ENCODE results near the gene GPR17. TPM values are rescaled to one million over a fixed set of nuclear protein-coding genes. Genes with fewer than 3 reads are reported as not detected.

GPR17 gene
- total RNA-seq, 1 experiment from 2014 or later, result not detected

DNA sequence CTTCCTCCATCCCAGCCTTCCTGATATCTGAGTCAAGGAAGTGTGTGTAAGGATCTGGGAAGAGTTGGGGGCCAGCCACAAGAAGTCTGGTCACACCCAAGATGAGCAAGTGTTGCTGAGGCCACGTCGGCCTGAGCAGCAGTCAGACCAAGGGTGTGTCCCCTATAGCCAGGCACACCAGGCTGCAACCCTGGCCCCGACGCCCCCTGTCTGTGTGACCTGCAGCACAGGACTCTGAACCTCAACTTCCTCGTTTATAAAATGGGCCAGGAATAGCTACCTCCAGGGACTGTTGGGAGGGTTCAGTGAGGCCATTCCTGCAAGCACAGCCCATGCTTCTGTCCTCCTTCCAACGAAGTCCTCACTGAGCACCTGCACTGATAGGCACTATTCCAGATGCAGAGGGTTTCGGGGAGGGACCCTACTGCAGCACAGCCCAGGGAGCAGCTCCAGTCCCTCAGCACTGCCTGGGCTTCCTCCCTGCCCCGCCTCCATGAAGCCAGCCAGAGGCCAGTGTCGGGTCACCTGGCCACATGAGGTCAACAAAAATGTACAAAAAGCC is 16.1 kb downstream of the GPR17 start:
- H3K27ac ChIP-seq, result no peak overlapping the region
- no peaks in the 10 kb centered on the region for H3K9me3 ChIP-seq (replicated peaks)
- H3K36me3 ChIP-seq, result peaks cover 3% of the 10 kb centered on the region; the same call in 1 of the 2 replicates
- no peak overlapping the region for H3K4me3 ChIP-seq
- H3K4me1 ChIP-seq (replicated peaks), result no peaks in the 10 kb centered on the region
- no peak for DNase-seq (ENCODE audit: low read depth in 1 of 2, low spot score in 2 of 2)
- no peaks in the 10 kb centered on the region for H3K27me3 ChIP-seq (replicated peaks)

DNA sequence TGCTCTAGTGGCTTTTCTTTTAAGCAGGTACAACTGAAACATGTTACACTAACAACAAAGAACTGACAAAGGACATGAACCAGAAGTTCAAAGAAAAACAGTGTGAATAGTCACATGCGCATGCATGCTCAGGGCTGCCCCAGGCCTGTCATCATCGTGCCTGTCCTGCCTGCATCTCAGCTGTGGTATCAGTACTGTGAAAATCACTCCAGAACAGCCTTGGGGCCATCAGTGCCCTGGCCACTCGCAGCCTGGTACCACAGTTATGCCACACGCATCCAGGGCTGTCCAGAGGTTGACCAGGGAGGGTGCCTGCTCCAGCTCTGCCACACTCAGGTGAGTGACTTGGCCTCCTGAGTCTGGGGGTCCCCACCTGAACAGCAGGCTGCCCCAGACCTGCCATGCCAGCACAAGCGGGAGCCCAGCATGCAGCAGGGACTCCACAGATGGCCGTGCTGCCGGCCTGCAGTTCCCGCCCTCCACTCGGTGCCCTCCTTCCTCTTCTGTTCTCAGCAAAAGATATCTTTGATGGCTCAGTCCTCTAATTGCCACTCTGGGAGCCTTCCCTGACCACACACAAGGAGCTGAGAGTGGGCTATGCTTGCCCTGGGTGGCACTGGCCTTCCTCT is 17.1 kb downstream of the GPR17 start:
- Histone ChIP-seq H3K36me3 (no peaks in the 10 kb centered on the region), H3K9me3 (replicated peaks) (no peaks in the 10 kb centered on the region), H3K27me3 (replicated peaks) (no peaks in the 10 kb centered on the region), H3K4me1 (replicated peaks) (no peaks in the 10 kb centered on the region), H3K4me3 (no peak overlapping the region), H3K27ac (no peak overlapping the region)
- no peak for DNase-seq (ENCODE audit: low read depth in 1 of 2, low spot score in 2 of 2)

DNA sequence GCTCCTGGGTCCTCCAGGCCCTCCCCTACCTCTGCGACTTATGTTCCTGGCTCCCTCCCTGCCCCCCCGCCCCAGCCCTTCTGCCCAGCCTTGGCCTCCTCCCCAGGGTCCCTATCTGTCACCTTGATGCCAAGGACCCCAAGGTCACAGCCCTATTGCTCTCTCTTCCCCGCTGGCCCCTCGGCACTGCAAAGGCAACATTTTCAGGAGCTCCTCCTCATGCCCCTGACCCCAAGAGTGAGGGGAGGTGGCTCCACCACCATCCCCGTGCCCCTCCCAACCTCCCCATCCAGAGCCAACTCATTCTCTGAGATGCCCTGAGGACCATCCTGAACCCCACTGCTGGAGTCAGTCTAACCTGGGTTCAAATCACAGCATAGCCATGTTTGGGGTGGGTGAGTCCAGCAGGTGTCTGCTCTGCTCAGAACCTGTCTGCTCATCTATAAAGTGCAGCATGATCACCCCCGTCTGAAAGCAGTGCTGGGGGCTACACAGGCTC is 17.7 kb downstream of the GPR17 start:
- Histone ChIP-seq H3K9me3 (replicated peaks) (no peaks in the 10 kb centered on the region), H3K27me3 (replicated peaks) (no peaks in the 10 kb centered on the region), H3K4me3 (no peak overlapping the region), H3K36me3 (no peaks in the 10 kb centered on the region), H3K4me1 (replicated peaks) (no peaks in the 10 kb centered on the region), H3K27ac (no peak overlapping the region)
- DNase-seq (ENCODE audit: low read depth in 1 of 2, low spot score in 2 of 2), result no peak

DNA sequence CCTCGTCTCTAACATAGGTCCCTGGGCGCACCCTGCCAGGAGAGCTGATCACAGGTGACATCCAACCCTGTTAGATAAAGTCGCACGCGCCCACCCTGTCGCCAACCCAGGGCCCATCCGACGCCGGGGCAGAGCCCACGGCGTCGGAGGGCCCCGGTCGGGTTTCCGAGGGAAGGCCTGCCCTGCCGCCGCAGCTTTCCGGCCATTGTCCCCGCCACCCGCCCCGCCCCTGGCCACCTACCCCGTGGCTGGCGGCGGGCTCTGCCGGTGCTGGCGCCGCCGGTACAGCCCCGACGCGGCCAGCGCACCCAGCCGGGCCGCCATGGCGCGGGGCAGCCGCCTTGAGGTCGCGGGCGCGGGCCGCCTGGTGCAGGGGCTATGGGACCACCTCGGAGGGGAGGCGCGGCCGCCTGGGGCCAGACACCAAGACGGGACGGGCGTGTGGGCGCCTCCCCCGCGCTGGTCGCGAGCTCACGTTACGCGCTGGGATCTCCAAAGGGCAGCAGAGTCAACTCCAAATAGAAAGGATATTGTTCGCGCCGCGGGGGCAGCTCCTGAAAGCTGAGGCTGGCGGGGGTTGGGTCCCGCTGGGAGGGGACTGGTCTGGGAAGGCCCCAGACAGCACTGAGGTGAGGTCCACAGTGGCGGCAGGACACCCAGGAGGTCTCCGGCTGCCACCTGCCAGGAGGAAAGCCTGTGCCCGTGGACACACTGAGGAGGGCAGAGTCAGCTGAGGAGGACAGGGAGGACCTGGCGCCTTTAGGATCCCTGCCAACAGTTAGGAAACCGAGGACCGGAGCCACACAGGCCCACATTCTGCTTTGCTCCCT is 18.3 kb downstream of the GPR17 start:
- H3K36me3 ChIP-seq, result no peaks in the 10 kb centered on the region; the same call in 1 of the 2 replicates
- no peaks in the 10 kb centered on the region for H3K4me1 ChIP-seq (replicated peaks)
- no peak overlapping the region for H3K27ac ChIP-seq
- no peaks in the 10 kb centered on the region for H3K9me3 ChIP-seq (replicated peaks)
- H3K4me3 ChIP-seq, result no peak overlapping the region
- H3K27me3 ChIP-seq (replicated peaks), result no peaks in the 10 kb centered on the region
- DNase-seq (ENCODE audit: low read depth in 1 of 2, low spot score in 2 of 2), result no peak

DNA sequence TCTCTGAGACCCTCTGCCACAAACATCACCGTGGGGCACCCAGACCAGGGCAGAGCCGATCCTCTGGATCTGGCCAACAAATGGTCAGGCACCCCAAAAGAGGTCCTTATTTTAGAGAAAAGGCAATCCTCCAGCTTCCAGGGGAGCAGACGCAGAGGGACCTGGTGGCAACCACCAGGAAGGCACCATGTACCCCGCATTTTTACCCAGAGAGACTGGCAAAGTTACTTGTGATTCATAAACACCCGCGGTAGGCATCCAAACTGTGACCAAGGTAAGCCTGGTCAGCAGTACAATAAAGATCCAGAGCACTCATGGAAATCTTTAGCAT is 18.9 kb downstream of the GPR17 start:
- no peak for DNase-seq (ENCODE audit: low read depth in 1 of 2, low spot score in 2 of 2)
- Histone ChIP-seq H3K36me3 (peaks cover 1% of the 10 kb centered on the region), H3K27me3 (replicated peaks) (no peaks in the 10 kb centered on the region), H3K27ac (no peak overlapping the region), H3K4me3 (no peak overlapping the region), H3K4me1 (replicated peaks) (no peaks in the 10 kb centered on the region), H3K9me3 (replicated peaks) (no peaks in the 10 kb centered on the region)

DNA sequence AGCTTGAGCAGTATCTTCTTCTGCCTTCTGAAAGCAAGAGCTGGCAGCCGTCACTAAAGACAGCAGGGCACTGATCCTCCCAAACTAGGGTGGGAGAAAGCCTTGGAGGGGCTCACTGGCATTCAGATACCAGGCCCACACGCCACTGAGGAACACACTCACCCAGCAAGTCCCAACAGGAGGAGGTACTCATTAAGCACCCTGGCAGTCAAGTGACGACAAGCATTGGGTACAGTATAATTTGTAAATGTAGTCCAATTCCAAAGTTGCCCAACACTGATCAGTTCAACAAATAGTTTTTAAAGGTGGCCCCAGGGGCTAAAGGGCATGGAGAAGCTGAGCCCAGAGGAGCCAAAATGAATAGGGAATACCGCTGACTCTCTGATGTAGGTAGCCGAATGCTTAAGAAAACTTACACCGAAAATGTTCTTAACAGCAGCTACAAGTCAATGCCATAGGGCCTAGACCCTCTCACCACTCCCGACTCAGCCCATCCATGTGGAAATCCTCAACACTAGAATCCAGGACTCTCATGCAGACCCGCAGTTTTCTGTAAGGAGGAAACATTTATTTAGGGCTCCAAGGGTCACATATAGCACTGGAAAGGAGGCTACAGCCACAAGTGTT is 19.4 kb downstream of the GPR17 start:
- Histone ChIP-seq H3K36me3 (peaks cover 4% of the 10 kb centered on the region), H3K27ac (no peak overlapping the region), H3K4me3 (no peak overlapping the region), H3K9me3 (replicated peaks) (no peaks in the 10 kb centered on the region), H3K27me3 (replicated peaks) (no peaks in the 10 kb centered on the region), H3K4me1 (replicated peaks) (no peaks in the 10 kb centered on the region)
- DNase-seq (ENCODE audit: low read depth in 1 of 2, low spot score in 2 of 2), result no peak

- no peak for DNase-seq (ENCODE audit: low read depth in 1 of 2, low spot score in 2 of 2)
- no peaks in the 10 kb centered on the region for H3K27me3 ChIP-seq (replicated peaks)
These were observed 23.1 kb downstream of the GPR17 start for GRCh38 chr2:127669056-127669455.

DNA sequence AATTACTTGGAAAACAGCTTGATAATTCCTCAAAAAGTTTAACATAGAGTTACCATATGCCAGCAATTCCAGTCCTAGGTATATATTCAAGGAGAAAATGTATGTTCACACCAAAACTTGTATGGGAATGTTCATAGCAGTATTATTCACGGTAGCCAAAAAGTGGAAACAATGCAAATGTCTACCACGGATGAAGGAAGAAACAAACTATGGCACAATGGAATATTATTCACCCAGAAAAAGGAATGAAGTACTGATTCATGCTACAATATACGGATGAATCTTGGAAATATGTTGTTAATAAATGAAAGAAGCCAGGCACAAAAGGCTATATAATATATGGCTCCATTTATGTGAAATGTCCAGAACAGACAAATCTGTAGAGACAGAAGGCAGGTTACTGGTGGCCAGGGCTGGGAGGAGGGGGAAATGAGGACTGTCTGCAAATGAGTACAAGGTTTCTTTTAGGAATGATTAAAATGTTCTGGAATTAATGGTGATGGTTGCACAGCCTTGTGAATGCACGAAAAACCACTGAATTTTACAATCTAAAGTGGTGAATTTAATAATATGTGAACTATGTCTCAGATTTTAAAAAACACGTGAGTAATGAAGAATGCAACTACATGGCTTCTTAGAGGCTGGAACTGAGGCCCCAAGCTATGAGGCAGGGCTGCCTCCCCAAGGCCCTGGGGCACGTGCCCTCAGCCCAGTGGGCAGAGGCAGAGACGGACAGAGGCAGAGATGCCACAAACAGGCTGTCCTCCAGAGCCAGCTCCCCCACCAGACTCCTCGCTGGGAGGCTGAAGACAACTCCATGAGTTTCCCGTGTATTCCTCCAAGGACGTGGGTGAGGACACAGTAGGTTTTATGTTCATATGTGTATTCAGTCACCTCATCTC is 24.4 kb downstream of the GPR17 start:
- Histone ChIP-seq H3K27me3 (replicated peaks) (no peaks in the 10 kb centered on the region), H3K4me1 (replicated peaks) (peaks cover 27% of the 10 kb centered on the region), H3K27ac (no peak overlapping the region), H3K36me3 (peaks cover 4% of the 10 kb centered on the region), H3K9me3 (replicated peaks) (no peaks in the 10 kb centered on the region), H3K4me3 (no peak overlapping the region)
- no peak for DNase-seq (ENCODE audit: low read depth in 1 of 2, low spot score in 2 of 2)

More at GRCh38 chr2:127669056-127669455, 23.1 kb downstream of the GPR17 start:
- H3K4me3 ChIP-seq, result no peak overlapping the region
- H3K36me3 ChIP-seq, result peaks cover 4% of the 10 kb centered on the region
- no peaks in the 10 kb centered on the region for H3K9me3 ChIP-seq (replicated peaks)
- no peak overlapping the region for H3K27ac ChIP-seq
- peaks cover 19% of the 10 kb centered on the region for H3K4me1 ChIP-seq (replicated peaks)

GRCh38 chr2:127670957-127671290 is 25.0 kb downstream of the GPR17 start:
- no peak overlapping the region for H3K27ac ChIP-seq
- H3K4me3 ChIP-seq, result no peak overlapping the region
- no peak for DNase-seq (ENCODE audit: low read depth in 1 of 2, low spot score in 2 of 2)
- no peaks in the 10 kb centered on the region for H3K9me3 ChIP-seq (replicated peaks)
- H3K4me1 ChIP-seq (replicated peaks), result peaks cover 28% of the 10 kb centered on the region
- H3K27me3 ChIP-seq (replicated peaks), result no peaks in the 10 kb centered on the region
- H3K36me3 ChIP-seq, result peaks cover 4% of the 10 kb centered on the region

GRCh38 chr2:127671557-127672302 is 25.8 kb downstream of the GPR17 start:
- Histone ChIP-seq H3K27ac (no peak overlapping the region), H3K4me1 (replicated peaks) (peaks cover 31% of the 10 kb centered on the region), H3K4me3 (no peak overlapping the region), H3K27me3 (replicated peaks) (no peaks in the 10 kb centered on the region), H3K9me3 (replicated peaks) (no peaks in the 10 kb centered on the region), H3K36me3 (peaks cover 4% of the 10 kb centered on the region)
- DNase-seq (ENCODE audit: low read depth in 1 of 2, low spot score in 2 of 2), result no peak

- no peaks in the 10 kb centered on the region for H3K9me3 ChIP-seq (replicated peaks)
- H3K4me1 ChIP-seq (replicated peaks), result peaks cover 31% of the 10 kb centered on the region
- no peaks in the 10 kb centered on the region for H3K27me3 ChIP-seq (replicated peaks)
- no peak for DNase-seq (ENCODE audit: low read depth in 1 of 2, low spot score in 2 of 2)
- peaks cover 4% of the 10 kb centered on the region for H3K36me3 ChIP-seq
- H3K4me3 ChIP-seq, result no peak overlapping the region
- no peak overlapping the region for H3K27ac ChIP-seq
These were observed 26.6 kb downstream of the GPR17 start for GRCh38 chr2:127672341-127673224.
